ENCODE results near the gene RSPH1. TPM values are rescaled to one million over a fixed set of nuclear protein-coding genes. Genes with fewer than 3 reads are reported as not detected.

Gene RSPH1
- total RNA-seq, 1 experiment from 2014 or later: 0.31 TPM

GRCh38 chr21:42454786-42455185 is 41.2 kb downstream of the RSPH1 start:
- H3K4me1 Mint-ChIP-seq: peaks cover 18 to 21% of the 10 kb centered on the region in 2 experiments
- no peak overlapping the region for H3K27ac ChIP-seq (ENCODE audit: insufficient read length, low read depth, low read length)
- no peak for DNase-seq

More at GRCh38 chr21:42454786-42455185, 41.2 kb downstream of the RSPH1 start:
- Histone ChIP-seq H2BK12ac (ENCODE audit: insufficient read length, low read depth, low read length) (no peak overlapping the region), H3K9me3 (ENCODE audit: control insufficient read depth, low read depth, low read length) (no peaks in the 10 kb centered on the region), H3K27me3 (ENCODE audit: insufficient read depth, low read length) (no peaks in the 10 kb centered on the region), H4K5ac (ENCODE audit: insufficient read length, low read depth, low read length) (no peak overlapping the region), H4K20me1 (ENCODE audit: control insufficient read depth, insufficient read depth, insufficient read length) (no peaks in the 10 kb centered on the region), H2AFZ (ENCODE audit: low read length) (no peak overlapping the region), H3K79me1 (ENCODE audit: insufficient read depth, low read depth, low read length, poor library complexity, severe bottlenecking) (no peaks in the 10 kb centered on the region), H4K8ac (replicated peaks; ENCODE audit: insufficient read length, low read depth, low read length) (no peak overlapping the region), H3K23ac (ENCODE audit: insufficient read length, low read depth, low read length) (no peak overlapping the region), H2BK120ac (ENCODE audit: low read depth, low read length, poor library complexity, severe bottlenecking) (no peak overlapping the region), H3K23me2 (ENCODE audit: insufficient read length, low read depth, low read length, poor library complexity, severe bottlenecking) (no peaks in the 10 kb centered on the region), H4K91ac (ENCODE audit: insufficient read length, low read depth, low read length) (no peak overlapping the region), H3K4me1 (ENCODE audit: insufficient read depth, low read length) (no peaks in the 10 kb centered on the region), H2BK5ac (ENCODE audit: insufficient read length, low read length) (no peak overlapping the region), H3K56ac (ENCODE audit: insufficient read length, low read depth, low read length) (no peak overlapping the region), H2AK5ac (ENCODE audit: insufficient read length, low read length) (no peak overlapping the region), H3K14ac (ENCODE audit: insufficient read depth, low read length) (no peak overlapping the region), H3K79me2 (ENCODE audit: insufficient read depth, low read length) (no peaks in the 10 kb centered on the region), H3K9ac (ENCODE audit: extremely low read depth, insufficient read length, low read length) (no peak overlapping the region), H3K18ac (ENCODE audit: insufficient read length, low read depth, low read length) (no peak overlapping the region), H3K4ac (ENCODE audit: low read depth, low read length) (no peak overlapping the region), H3K4me2 (ENCODE audit: insufficient read depth, insufficient read length, low read length) (no peak overlapping the region), H2BK20ac (ENCODE audit: low read depth, low read length, poor library complexity, severe bottlenecking) (no peak overlapping the region), H2BK15ac (ENCODE audit: low read depth, low read length) (no peak overlapping the region), H3T11ph (ENCODE audit: low read length) (no peak overlapping the region)
- no peak for TF ChIP-seq CTCF (conservative IDR thresholded peaks at IDR 0.05)
- no peak overlapping the region for H3K4me3 Mint-ChIP-seq
- H3K27me3 Mint-ChIP-seq (ENCODE audit: low read depth): 0 out of 2 replicates have a peak, but pooled peaks cover 2% of the 10 kb centered on the region
- no CpG with 5 or more reads among the region's 9 CpGs for WGBS (ENCODE audit: extremely low coverage, insufficient read length, low lambda C conversion rate)
- peaks cover 0 to 2% (median 0%) of the 10 kb centered on the region in 3 experiments; a peak in 1 of 7 replicates for H3K36me3 Mint-ChIP-seq (ENCODE audit: insufficient read depth in 1 of 3, low read depth in 3 of 3)
- H3K9me3 Mint-ChIP-seq: peaks cover 3 to 8% of the 10 kb centered on the region in 2 experiments; a peak in 4 of 5 replicates
- H3K27ac Mint-ChIP-seq: no peak overlapping the region

All from H9 (cell line).